ENCODE results near the gene CEND1.

GRCh38 chr11:824292-824880 is 34.5 kb upstream of the CEND1 start:
- TF ChIP-seq CTCF (conservative IDR thresholded peaks at IDR 0.05) (no peak), ZFX (IDR thresholded peaks at IDR 0.05) (0 out of 2 replicates have a peak, but pooled peaks have one; percentile 14)

All from C4-2B (cell line).